Activated CD4-positive, alpha-beta T cell treated with anti-CD3 and anti-CD28 coated beads, Interleukin-2, amount 50 U/mL, for 16 hours (primary cell): ENCODE measurements around the gene NPHP1.
A peak's percentile ranks its signal among the peaks of the same experiment; 100 is the strongest.
"Not testable (repeated sequence)": the region's sequence is repeated elsewhere in the genome, so short reads cannot be mapped to it uniquely, and the experiment has no call there.

Experiments
- DNase-seq: peaks from one replicate; pipeline ENCODE4 v3.0.0-alpha.2; 2020

NPHP1 gene

GRCh38 chr2:110204408-110205385, at the start of gene NPHP1:
Gene NPHP1, minus strand, starts transcription at chr2:110205013. Its CDS starts 45 bp downstream, at chr2:110204968.
- DNase-seq, result peak; percentile 83

GRCh38 chr2:110248081-110248795, 43.4 kb upstream of the NPHP1 start:
- not testable (repeated sequence) for DNase-seq

GRCh38 chr2:110245488-110246435, 40.9 kb upstream of the NPHP1 start:
- DNase-seq, result not testable (repeated sequence)

GRCh38 chr2:110243283-110243682, 38.5 kb upstream of the NPHP1 start:
- not testable (repeated sequence) for DNase-seq

- not testable (repeated sequence) for DNase-seq
Measured at GRCh38 chr2:110234514-110234913, 29.7 kb upstream of the NPHP1 start.

- not testable (repeated sequence) for DNase-seq
Measured at GRCh38 chr2:110229886-110230285, 25.1 kb upstream of the NPHP1 start.

- DNase-seq, result not testable (repeated sequence)
Measured at GRCh38 chr2:110222626-110223025, 17.8 kb upstream of the NPHP1 start.

- no peak for DNase-seq
Measured at GRCh38 chr2:110221938-110222337, 17.1 kb upstream of the NPHP1 start.

- DNase-seq, result no peak
Measured at GRCh38 chr2:110220190-110220564, 15.4 kb upstream of the NPHP1 start.

- DNase-seq, result no peak
Measured at GRCh38 chr2:110219496-110220189, 14.8 kb upstream of the NPHP1 start.

- DNase-seq, result not testable (repeated sequence)
Measured at GRCh38 chr2:110218889-110219288, 14.1 kb upstream of the NPHP1 start.

- no peak for DNase-seq
Measured at GRCh38 chr2:110216803-110217202, 12.0 kb upstream of the NPHP1 start.

GRCh38 chr2:110216199-110216598, 11.4 kb upstream of the NPHP1 start:
- no peak for DNase-seq

GRCh38 chr2:110215566-110216158, 10.8 kb upstream of the NPHP1 start:
- no peak for DNase-seq

- no peak for DNase-seq
Measured at GRCh38 chr2:110215091-110215490, 10.3 kb upstream of the NPHP1 start.

GRCh38 chr2:110213522-110213921, 8.7 kb upstream of the NPHP1 start:
- not testable (repeated sequence) for DNase-seq

- DNase-seq, result peak; percentile 77
Measured at GRCh38 chr2:110211938-110212858, 7.4 kb upstream of the NPHP1 start, which contains the start of gene MTLN. Gene MTLN, minus strand, starts transcription at chr2:110212547. Its CDS starts 22 bp downstream, at chr2:110212525.

GRCh38 chr2:110205660-110206455, 1.0 kb upstream of the NPHP1 start:
- peak; percentile 16 for DNase-seq

GRCh38 chr2:110198016-110198415, 6.8 kb downstream of the NPHP1 start:
- no peak for DNase-seq
